CD4-positive, alpha-beta T cell treated with Interleukin-17A for 1 hour (primary cell): ENCODE measurements around the gene TTI1.
"Not testable (repeated sequence)": the region's sequence is repeated elsewhere in the genome, so short reads cannot be mapped to it uniquely, and the experiment has no call there.

Source experiments
- DNase-seq: peaks from one replicate; pipeline ENCODE4 v3.0.0-alpha.2; 2020

The TTI1 gene

DNA sequence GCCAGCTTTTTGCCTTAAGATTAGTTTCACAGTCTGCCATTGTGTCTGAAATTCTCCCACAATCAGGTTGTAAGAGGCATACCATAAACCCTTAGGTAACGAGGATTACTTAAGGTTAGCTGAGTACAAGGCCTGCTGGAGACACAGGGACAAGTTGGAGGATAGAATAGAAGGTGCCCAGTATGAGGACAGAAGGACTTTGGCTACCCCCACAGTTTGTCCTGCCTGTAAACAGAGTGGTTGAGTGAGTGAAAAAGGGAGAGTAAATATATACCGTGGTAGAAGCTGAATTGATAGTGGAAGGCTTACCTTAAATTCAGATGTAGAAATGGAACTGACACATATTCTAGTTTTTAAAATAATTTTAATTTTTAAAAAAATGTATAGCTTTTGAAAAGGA lies 19.6 kb upstream of the TTI1 start:
- DNase-seq = no peak

GRCh38 chr20:38050686-38051085 lies 17.4 kb upstream of the TTI1 start:
- DNase-seq = no peak

DNA sequence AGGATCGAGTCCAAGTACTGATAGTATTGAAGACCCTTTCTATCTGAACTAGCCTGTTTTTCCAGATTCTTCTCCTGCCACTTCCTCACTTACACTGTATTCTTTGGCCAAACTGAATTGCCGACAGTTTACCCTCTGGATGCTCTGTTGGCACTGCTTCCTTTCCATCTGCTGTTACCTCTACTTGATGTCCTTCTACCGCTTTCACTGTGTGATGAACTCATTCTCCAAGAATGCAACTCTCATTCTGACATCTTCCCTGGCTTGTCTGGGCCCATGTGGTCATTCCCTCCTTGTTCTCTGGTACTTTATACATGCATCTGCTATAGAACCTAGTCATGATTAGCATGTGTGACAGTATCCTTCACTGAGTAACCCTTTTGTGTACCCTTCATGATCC lies 16.5 kb upstream of the TTI1 start:
- DNase-seq = no peak

DNA sequence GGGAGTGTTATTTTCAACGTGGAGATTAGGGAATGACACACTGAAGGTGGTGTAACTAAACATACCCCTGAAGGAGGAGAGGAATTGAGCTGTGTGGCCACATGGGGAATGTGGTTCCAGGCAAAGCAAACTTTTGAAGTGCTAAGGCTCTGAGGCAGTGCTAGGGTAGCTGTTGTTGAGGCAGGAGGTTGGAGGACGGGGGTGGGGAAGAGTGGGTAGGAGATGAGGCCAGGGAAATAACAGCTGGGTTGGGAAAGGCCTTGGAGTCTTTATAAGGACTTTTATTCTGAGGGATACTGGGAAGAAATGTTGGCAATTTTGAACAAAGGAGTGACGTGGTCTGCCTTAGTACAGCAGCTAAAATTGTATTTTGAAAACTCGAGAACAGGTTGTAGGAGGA lies 13.3 kb upstream of the TTI1 start:
- no peak for DNase-seq

DNA sequence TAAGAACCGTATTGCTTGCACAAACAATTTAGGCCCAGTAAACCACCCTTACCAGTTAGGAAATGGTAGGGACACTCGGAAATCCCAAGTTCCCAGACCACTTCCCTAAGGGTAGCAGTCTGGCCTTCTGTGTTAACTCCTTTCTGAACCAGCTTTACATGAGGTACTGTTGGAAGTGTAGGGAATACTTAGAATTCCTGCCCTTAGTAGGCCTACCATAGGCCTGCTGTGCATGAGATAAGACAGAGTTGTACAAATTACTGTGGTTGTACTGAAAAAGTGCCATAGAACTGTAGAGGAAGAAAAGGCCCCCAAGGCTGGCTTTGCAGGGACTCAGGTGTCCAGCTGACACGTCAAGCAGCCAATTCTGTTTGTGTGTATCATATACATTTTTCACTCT lies 11.4 kb upstream of the TTI1 start:
- DNase-seq = no peak

- no peak for DNase-seq
Measured at GRCh38 chr20:38043512-38044300, 10.4 kb upstream of the TTI1 start.

DNA sequence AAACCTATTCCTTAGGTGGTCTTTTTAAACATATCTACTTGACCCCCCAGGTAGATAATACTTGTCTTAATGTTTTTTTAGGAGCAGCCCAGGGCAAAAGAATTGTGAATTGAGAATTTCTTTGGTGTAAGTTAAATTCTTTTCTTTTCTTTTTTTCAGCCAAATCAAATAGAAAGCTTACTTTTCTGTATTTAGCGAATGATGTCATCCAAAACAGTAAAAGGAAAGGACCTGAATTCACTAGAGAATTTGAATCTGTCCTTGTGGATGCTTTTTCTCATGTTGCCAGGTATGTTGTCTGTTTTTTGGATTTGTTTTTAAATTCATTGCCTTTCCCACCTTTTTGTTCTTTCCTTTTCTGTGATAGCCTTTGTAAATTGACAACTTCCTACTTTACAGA lies 7.0 kb upstream of the TTI1 start:
- DNase-seq = no peak

DNA sequence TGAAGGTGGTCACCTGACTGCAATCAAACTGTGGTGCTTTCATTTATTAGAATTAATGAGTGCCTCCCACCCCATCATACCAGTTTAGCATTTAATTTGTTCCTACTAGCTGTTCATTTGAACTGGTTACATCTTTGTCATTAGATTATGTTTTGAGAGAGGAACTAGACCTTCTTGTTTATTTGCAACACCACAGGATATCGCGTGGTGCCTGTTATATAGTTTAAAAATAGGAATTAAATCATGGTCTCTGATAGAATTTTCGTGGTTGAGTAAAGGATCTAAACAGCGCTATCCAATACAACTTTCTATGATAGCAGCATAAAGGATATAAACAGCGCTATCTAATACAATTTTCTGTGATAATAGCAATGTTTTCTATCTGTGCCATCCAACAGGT lies 3.1 kb upstream of the TTI1 start:
- DNase-seq = no peak

- DNase-seq = no peak
Measured at GRCh38 chr20:38034961-38035360, 1.7 kb upstream of the TTI1 start.

DNA sequence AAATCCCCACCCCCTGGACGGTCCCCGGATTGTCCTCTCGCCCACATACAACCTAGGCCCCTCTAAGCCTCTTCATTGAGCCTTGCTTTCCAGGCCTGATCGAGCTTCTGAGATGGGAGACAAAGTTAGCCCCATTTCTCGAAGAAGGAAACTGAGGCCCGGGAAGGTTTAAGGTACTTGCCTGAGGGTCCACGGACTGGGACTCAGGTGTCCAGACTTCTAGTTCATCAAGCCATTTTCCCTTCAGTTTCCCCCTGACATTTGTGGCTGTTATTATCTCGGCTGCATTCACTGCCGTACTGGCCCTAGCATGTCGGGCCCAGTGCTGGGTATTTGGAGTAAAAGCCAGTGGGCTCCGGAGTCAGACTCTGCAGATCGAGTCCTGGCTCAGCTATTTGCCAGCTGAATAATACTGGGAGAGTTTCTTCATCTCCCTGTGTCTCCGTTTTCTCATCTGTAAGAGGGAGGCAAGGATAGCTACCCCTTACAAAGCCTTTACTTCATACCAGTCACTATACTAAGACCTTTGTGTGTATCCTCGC lies 923 bp upstream of the TTI1 start:
- no peak for DNase-seq

DNA sequence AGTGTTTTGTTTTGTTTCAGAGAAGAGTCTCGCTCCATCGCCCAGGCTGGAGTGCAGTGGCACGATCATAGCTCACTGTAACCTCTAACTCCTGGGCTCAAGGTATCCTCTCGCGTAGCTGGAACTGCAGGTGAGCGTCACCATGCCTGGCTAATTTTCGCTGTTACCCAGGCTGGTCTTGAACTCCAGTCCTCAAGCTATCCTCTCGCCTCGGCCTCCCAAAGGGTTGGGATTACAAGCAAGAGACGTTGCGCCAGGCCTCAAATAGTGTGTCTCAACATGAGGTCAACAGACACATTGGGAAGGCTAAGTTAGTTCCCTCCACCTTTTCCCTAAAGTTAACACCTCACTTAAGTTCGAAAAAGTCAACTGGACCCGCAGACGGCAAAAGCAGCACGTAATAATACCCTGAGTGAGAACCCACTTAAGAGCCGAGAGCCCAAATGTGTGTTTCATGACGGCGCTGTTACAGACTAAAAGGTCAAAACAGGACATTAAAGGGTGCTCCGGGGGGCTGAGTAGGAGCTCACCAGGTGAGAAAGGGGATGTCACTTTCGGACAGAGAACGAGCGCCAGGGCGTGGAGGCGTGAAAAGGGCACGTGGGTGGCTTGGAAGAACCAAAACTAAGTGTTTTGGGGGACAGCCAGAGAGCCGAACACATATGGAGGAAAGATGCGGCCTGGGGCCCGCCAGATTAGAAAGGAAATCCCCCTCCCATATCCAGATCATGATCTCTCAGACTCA lies 499 bp downstream of the TTI1 start:
- DNase-seq = no peak

DNA sequence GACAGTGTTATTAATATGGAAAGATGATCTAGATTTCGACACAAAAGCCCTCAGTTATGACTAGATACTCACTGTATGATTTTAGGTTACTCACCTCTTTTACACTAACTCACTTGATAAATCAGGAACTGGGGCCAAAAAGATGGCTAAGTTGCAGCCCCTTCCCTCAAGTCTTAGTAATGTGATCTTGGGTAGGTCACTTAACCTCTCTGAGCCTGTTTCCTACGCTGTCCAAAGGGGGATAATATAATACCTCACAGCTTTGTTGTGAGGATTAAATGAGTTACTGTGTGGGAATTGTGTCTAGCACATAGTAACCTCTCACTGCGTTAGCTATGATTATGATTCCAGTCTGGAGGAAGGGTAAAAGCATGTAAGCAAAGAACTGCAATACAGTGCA lies 1.3 kb downstream of the TTI1 start:
- DNase-seq = no peak

GRCh38 chr20:38029453-38029852 lies 3.8 kb downstream of the TTI1 start:
- DNase-seq = no peak

DNA sequence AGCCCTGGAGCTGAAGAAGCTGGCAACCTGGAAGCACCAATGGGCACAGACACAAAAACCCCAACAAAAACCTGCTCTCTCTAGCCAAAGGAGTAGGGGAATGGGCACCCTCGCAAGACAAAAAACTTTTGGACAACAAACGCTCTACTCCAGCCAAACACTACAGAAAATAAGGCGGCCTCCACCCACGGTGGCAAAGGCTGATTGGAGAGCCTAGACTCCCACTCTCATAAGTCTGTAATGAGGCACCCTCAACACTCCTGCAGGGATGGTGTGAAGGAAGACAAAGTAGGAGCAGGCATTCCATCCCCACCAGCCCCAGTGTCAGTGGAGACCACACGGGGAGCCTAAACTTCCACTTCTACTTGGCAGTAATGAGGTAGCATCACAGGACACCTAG lies 8.8 kb downstream of the TTI1 start:
- DNase-seq = no peak

DNA sequence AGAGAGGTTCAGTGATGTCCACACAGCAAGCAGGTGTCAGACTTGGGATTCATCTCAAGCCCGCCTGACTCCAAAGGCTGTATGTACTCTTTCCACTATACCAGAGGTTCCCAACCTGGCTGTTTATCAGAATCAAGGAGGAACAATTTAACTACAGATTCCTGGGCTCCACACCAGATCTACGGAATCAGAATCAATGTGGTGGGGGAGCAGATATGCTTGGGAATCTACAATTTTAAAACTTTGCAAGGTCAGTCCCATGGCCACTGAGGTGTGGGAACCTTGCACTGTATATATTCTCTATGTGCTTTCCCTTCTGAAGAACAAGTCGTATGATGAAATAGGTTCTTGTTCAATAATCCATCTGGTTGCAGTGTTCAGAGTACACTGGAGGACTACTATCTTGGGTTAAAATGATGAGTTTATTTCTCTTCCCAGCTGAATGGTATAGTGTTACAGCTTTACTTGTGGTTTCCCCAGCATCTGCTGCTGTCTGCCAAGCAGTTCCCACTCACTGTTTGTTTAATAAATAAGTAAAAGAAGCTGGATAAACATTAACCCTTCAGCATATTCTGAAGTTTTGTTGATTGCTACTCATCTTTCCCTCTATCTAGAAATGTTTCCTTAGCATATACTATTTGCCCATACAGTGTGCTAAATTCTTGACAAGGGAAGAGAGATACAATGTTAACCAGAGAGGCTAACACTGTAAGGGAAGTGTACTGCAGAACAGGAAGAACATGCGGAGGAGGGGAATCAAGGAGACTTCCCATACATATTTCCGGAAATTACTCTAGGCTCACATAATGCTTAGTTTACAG lies 9.9 kb downstream of the TTI1 start:
- DNase-seq = no peak

- DNase-seq = no peak
Measured at GRCh38 chr20:38021087-38021772, 12.0 kb downstream of the TTI1 start.

DNA sequence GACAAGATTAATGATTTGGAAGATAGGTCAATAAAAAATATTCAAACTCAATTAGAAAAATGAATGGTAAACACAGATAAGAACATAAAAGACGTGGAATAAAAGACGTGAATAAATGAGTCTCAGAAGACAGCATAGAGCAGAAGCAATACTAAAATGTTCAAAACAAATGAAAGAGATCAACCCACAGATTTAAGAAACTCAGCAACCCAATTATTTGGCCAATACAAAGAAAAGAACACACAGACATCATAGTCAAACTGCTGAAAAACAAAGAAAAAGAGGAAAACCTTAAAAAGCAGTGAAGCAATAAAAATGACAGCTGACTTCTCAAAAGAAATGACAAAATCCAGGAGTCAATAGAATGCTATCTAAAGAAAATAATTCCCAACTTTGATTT lies 14.9 kb downstream of the TTI1 start:
- DNase-seq = no peak

GRCh38 chr20:38017959-38018358 lies 15.3 kb downstream of the TTI1 start:
- DNase-seq = no peak

- DNase-seq = no peak
Measured at GRCh38 chr20:38013887-38014286, 19.4 kb downstream of the TTI1 start.

- DNase-seq = no peak
Measured at GRCh38 chr20:38012332-38012731, 20.9 kb downstream of the TTI1 start.

DNA sequence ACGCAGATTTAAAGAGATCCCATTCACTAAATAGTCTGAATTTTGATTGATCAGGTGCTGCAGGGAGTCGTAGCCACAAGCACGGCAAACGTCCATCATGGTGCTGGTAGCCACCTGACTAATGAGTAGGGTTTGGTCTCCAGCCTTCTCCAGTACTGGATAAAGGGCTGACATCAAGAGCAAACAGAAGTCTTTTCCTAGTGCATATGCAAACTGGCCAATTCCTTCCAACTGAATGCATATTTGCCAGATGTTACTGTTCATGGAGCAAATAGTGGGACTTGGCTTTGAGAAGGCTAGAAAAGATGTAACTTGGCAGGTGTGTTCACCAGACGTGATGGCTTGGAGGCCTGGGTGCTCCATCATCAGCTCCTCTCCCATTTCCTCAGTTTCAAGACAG lies 21.6 kb downstream of the TTI1 start:
- DNase-seq = no peak

DNA sequence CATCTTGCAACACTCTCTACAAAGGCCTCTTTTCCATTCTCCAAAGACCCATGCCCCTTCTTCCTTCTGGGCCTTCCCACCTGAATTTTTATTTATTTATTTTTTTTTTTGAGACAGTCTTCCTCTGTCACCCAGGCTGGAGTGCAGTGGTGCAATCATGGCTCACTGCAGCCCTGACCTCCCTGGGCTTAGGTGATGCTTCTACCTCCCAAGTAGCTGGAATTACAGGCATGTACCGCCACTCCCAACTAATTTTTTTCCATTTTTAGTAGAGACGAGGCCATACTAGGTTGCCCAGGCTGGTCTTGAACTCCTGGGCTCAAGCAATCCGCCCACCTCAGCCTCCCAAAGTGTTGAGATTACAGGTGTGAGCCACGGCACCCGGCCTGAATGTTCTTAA lies 23.8 kb downstream of the TTI1 start:
- DNase-seq = not testable (repeated sequence)
